NT2/D1 (cell line): ENCODE results near the gene ULK1.

Source experiments
- SUZ12 ChIP-seq: IDR thresholded peaks from 2 replicates; pipeline ENCODE4 v1.6.1; 2011; ENCODE audit not compliant: insufficient read length, insufficient read depth; ENCODE audit errors: extremely low read depth
- YY1 ChIP-seq: IDR thresholded peaks from 2 replicates; pipeline ENCODE4 v1.6.1; 2011; ENCODE audit not compliant: insufficient read length, insufficient read depth
- ZNF274 ChIP-seq: IDR thresholded peaks from 2 replicates; pipeline ENCODE4 v1.6.1; 2011; ENCODE audit warnings: mild to moderate bottlenecking, low read depth, low read length

- TF ChIP-seq YY1 (no peak), SUZ12 (no peak), ZNF274 (no peak)
Measured at GRCh38 chr12:131939007-131939406, 44.6 kb downstream of the ULK1 start.
